HUES48 (cell line): ENCODE results near the gene TP53BP1.

Experiments
- H3K27ac ChIP-seq: one replicate; pipeline ENCODE4 v1.7.0; 2013; ENCODE audit warnings: low read depth, low read length, inconsistent platforms
- H3K27me3 ChIP-seq: 2 replicates; pipeline ENCODE4 v1.6.1; 2013; ENCODE audit warnings: mild to moderate bottlenecking, low read length; ENCODE audit not compliant: control insufficient read depth, insufficient read depth
- H3K36me3 ChIP-seq: 2 replicates; pipeline ENCODE4 v1.6.1; 2013; ENCODE audit warnings: low read length; ENCODE audit not compliant: control insufficient read depth, insufficient read depth
- H3K4me1 ChIP-seq: 2 replicates; pipeline ENCODE4 v1.6.1; 2013; ENCODE audit warnings: mild to moderate bottlenecking, low read length; ENCODE audit not compliant: control insufficient read depth, insufficient read depth
- H3K4me3 ChIP-seq: 2 replicates; pipeline ENCODE4 v1.5.1; 2013; ENCODE audit warnings: mild to moderate bottlenecking, low read depth, low read length
- H3K9ac ChIP-seq: 2 replicates; pipeline ENCODE4 v1.6.1; 2013; ENCODE audit warnings: mild to moderate bottlenecking, low read depth, low read length, moderate library complexity
- H3K9me3 ChIP-seq: 2 replicates; pipeline ENCODE4 v1.6.1; 2013; ENCODE audit warnings: low read length; ENCODE audit not compliant: control insufficient read depth, insufficient read depth

The TP53BP1 gene

DNA sequence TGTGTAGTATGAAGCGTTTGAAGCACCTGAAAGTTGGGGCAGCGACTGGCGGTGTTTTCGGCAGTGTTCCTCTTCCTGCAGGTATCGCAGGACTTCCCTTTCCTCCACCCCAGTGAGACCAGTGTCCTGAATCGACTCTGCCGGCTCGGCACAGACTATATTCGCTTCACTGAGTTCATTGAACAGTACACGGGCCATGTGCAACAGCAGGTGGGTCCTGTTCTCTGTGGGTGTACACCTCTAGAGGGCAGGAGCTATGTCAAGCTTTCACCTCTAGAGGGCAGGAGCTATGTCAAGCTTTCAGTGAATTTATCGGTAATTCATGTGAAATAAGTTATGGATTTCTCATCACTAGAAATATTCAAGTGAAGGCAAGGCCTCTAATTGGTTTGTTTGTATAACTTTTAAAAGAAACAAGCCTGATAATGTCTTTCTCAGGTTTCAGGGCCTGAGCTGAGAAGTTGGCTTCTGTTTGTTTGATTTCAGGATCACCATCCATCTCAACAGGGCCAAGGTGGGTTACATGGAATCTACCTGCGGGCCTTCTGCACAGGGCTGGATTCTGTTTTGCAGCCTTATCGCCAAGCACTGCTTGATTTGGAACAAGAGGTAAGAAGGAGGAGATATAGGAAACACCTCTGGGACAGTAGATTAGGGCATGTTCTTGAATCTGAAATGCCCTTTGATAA lies 116.8 kb downstream of the TP53BP1 start:
- Histone ChIP-seq H3K27ac (no peak overlapping the region), H3K9me3 (no peaks in the 10 kb centered on the region), H3K27me3 (no peaks in the 10 kb centered on the region), H3K36me3 (peaks cover 43% of the 10 kb centered on the region), H3K4me1 (no peaks in the 10 kb centered on the region), H3K9ac (no peak overlapping the region), H3K4me3 (no peak overlapping the region)

DNA sequence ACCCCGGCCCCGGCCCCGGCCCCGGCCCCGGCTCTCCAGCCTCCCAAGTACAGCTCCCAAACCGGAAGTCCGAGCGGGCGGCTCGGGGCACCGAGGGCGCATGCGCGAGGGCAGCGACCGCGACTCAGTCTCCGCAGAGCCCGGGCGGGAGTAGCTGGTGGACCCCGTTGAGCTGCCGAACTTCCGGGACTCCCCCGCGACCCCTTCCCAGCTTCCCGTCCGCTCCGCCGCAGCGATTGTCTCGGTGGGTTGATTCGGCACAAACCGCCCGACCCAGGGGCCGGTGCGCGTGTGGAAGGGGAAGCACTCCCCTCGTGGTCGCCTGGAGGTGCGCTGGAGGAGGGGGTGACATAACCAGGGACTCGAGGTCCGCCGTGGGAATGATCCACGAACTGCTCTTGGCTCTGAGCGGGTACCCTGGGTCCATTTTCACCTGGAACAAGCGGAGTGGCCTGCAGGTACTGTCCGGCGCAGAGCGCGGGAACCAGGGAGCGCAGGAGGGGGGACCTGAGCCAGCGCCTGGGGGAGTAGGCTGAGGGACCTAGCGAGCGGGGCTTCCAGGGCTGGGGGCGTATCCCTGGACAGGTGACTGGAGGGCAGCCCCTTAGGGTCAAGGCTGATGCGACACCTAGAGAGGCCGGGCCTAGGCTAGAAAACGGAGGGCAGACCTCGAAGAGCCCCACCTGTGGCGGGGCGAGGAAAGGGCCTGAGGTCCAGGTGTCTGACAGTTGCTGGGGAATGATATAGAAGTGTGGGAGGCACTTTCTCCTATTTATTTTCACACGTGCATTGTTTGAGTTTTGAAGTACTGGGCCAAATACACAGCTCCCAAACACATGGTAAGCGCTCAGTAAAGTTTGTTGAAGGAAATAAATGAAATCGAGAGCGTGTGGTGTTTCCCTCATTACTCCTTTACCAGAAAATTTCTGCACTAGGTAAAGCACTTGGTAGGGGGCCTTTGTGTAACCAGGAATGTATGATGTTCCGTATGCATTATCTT lies 121.7 kb downstream of the TP53BP1 start, which contains the start of the genes TUBGCP4 and ZSCAN29:
TSS of gene TUBGCP4 (plus strand) at position 127 of the 1,000 bp plus-strand sequence. CDS start at position 381, 254 bp downstream.
TSS of gene ZSCAN29 (minus strand) at position 69 of the 1,000 bp plus-strand sequence. CDS start 1,130 bp downstream, outside the sequence.
- Histone ChIP-seq H3K9me3 (no peaks in the 10 kb centered on the region), H3K27ac (peak within 1 kb of the TSS; percentile 85), H3K4me3 (peak within 1 kb of the TSS; percentile 97), H3K27me3 (no peaks in the 10 kb centered on the region), H3K36me3 (peaks cover 26% of the 10 kb centered on the region), H3K4me1 (no peaks in the 10 kb centered on the region), H3K9ac (peak within 1 kb of the TSS; percentile 84)

- Histone ChIP-seq H3K4me1 (no peaks in the 10 kb centered on the region), H3K9ac (peak overlapping the region; percentile 74), H3K4me3 (peak overlapping the region; percentile 97), H3K27ac (peak overlapping the region; percentile 85), H3K27me3 (no peaks in the 10 kb centered on the region), H3K9me3 (no peaks in the 10 kb centered on the region), H3K36me3 (peaks cover 33% of the 10 kb centered on the region)
Measured at GRCh38 chr15:43370310-43370974, 122.5 kb downstream of the TP53BP1 start.

DNA sequence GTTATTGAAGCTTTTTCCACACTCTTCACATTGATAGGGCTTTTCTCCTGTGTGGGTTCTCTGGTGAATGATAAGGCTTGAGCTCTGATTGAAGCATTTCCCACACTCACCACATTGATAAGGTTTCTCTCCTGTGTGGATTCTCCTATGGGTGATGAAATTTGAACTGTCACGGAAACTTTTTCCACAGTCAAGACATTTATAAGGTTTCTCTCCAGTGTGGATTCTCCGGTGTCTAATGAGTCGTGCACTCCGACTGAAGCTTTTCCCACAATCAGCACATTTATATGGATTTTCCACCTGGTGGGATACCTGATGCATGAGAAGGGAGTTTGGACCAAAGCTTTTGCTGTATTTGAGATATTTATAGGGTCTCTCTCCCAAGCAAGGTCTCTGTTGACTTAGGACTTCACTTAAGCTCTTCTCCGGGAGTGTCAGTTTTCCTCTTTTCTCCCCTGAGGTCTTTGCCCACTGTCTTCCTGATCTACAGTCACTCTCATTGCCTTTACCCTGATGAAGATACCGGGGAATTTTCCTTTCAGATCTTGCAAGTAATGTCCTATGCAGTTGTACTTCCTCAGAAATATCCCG lies 131.5 kb downstream of the TP53BP1 start:
- peaks cover 80% of the 10 kb centered on the region for H3K36me3 ChIP-seq
- H3K9me3 ChIP-seq: peaks cover 25% of the 10 kb centered on the region
- H3K4me3 ChIP-seq: no peak overlapping the region
- no peaks in the 10 kb centered on the region for H3K27me3 ChIP-seq
- H3K4me1 ChIP-seq: no peaks in the 10 kb centered on the region
- no peak overlapping the region for H3K9ac ChIP-seq
- H3K27ac ChIP-seq: no peak overlapping the region

GRCh38 chr15:43360821-43361220 lies 132.1 kb downstream of the TP53BP1 start:
- Histone ChIP-seq H3K4me3 (no peak overlapping the region), H3K4me1 (no peaks in the 10 kb centered on the region), H3K27ac (no peak overlapping the region), H3K9me3 (peaks cover 25% of the 10 kb centered on the region), H3K9ac (no peak overlapping the region), H3K36me3 (peaks cover 74% of the 10 kb centered on the region), H3K27me3 (no peaks in the 10 kb centered on the region)
